GM19099 (cell line): ENCODE measurements around the gene FST.

Experiments
- POLR2A ChIP-seq: IDR thresholded peaks from 3 replicates; pipeline ENCODE4 v1.6.1; 2011; ENCODE audit warnings: low read depth; ENCODE audit not compliant: insufficient read length; ENCODE audit errors: extremely low read depth

Gene FST

GRCh38 chr5:53480416-53481158 lies at the start of gene FST:
Gene FST (plus strand): TSS chr5:53480629. CDS start chr5:53480792, 163 bp downstream.
- TF ChIP-seq POLR2A: no peak

GRCh38 chr5:53431665-53432064 lies 48.8 kb upstream of the FST start:
- TF ChIP-seq POLR2A: no peak

GRCh38 chr5:53433026-53433425 lies 47.4 kb upstream of the FST start:
- no peak for TF ChIP-seq POLR2A

- no peak for TF ChIP-seq POLR2A
Measured at GRCh38 chr5:53434541-53434940, 45.9 kb upstream of the FST start.

GRCh38 chr5:53436480-53437191 lies 43.8 kb upstream of the FST start:
- no peak for TF ChIP-seq POLR2A

- TF ChIP-seq POLR2A: no peak
Measured at GRCh38 chr5:53438079-53438478, 42.4 kb upstream of the FST start.

GRCh38 chr5:53438486-53439472 lies 41.6 kb upstream of the FST start:
- no peak for TF ChIP-seq POLR2A

- no peak for TF ChIP-seq POLR2A
Measured at GRCh38 chr5:53442961-53443360, 37.5 kb upstream of the FST start.

GRCh38 chr5:53445569-53445968 lies 34.9 kb upstream of the FST start:
- TF ChIP-seq POLR2A: no peak

- no peak for TF ChIP-seq POLR2A
Measured at GRCh38 chr5:53446908-53447307, 33.5 kb upstream of the FST start.

- no peak for TF ChIP-seq POLR2A
Measured at GRCh38 chr5:53448851-53449250, 31.6 kb upstream of the FST start.

GRCh38 chr5:53453898-53454718 lies 26.3 kb upstream of the FST start:
- TF ChIP-seq POLR2A: no peak

GRCh38 chr5:53454719-53455000 lies 25.8 kb upstream of the FST start:
- no peak for TF ChIP-seq POLR2A

- TF ChIP-seq POLR2A: no peak
Measured at GRCh38 chr5:53456366-53456765, 24.1 kb upstream of the FST start.
